ENCODE results near the gene MUC20.
"Not testable (repeated sequence)": the region's sequence is repeated elsewhere in the genome, so short reads cannot be mapped to it uniquely, and the experiment has no call there.

Gene MUC20

DNA sequence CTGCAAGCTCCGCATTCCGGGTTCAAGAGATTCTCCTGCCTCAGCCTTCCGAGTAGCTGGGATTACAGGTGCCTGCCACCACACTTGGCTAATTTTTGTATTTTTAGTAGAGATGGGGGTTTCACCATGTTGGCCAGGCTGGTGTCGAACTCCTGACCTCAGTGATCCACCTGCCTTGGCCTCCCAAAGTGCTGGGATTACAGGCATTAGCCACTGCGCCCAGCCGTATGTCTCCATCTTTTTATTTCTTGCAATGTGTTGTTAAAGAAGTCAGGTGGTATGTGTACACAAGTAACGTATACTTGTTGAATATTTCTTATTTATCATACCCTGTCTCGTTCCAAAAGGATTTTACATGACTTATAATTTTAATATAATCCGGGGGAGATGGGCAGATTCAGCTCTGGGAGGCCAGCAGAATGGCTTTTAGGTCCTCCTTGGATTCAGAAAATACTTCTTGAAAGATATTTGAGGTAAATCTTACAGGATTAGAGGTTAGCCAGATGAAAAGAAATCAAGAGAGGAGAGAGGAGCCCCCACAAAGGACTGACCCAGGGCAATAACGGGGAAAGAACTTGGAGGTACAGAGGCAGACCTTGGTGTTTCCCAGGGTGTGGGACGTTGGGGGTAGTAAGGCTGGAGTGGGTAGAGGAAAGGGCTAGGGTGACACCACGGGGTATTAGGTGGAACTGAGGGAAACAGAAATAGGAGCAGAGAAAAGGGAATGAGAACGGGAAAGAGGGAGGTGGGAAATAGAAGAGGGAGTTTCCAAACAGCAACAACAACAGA lies 27.2 kb upstream of the MUC20 start:
- no peak for DNase-seq (ENCODE audit: low read depth in 2 of 2)

DNA sequence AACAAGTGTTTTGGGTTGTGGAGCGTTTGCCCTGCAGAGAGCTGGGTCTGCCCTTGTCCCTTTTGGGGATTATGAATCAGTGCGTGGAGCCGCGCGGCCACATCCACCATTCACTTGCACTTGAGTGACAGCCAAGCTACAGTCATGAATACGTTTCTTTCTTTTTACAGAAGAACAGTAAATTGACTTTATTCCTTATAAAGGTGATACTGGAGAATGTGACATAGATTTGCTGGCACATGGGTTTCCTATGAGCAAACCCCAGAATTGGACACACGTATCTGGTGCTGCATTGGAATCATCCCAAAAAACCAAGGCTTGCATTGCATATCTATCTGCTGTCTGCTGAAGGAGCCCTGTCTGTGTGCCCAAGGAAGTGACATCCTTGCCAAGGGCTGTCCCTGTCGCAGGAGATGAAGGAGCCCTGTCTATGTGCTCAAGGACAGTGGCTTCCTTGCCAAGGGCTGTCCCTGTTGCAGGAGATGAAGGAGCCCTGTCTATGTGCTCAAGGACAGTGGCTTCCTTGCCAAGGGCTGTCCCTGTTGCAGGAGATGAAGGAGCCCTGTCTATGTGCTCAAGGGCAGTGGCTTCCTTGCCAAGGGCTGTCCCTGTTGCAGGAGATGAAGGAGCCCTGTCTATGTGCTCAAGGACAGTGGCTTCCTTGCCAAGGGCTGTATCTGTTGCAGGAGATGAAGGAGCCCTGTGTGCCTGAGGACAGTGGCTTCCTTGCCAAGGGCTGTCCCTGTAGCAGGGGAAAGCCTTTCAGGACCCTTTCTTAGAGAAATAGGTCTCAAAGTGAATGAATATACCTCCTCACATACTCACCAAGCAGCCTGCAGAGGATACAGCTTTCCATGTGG lies 26.3 kb upstream of the MUC20 start:
- DNase-seq (ENCODE audit: low read depth in 2 of 2), result not testable (repeated sequence)

DNA sequence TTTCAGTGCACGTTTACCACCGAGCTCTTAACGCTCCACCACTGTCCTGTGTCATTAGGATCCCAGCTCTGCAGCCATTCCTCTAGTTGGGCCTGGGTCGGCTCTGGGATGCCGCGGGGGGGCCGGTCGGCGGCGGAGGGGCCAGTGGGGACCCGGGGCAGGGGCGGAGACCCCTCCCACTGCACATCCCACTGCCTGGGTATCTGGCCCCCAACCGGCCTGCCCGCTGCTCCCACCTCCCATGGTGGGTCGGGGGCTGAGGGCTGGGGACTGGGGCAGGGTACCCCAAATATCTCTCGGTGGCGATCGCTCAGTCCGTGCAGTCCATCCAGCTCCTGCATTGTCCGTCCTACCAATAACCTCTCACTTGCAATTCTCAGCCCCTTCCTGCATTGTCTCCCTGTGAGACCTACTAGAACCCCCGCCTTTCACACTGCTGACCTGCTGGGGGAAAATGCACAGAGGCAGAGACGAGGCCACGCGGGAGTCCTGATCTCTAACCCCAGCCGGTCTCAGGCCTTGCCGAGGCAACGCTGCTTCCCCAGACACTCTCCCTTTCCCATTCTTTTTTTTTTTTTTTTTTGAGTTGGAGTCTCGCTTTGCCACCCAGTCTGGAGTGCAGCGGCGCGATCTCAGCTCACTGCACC lies 24.0 kb upstream of the MUC20 start:
- DNase-seq (ENCODE audit: low read depth in 2 of 2), result no peak

DNA sequence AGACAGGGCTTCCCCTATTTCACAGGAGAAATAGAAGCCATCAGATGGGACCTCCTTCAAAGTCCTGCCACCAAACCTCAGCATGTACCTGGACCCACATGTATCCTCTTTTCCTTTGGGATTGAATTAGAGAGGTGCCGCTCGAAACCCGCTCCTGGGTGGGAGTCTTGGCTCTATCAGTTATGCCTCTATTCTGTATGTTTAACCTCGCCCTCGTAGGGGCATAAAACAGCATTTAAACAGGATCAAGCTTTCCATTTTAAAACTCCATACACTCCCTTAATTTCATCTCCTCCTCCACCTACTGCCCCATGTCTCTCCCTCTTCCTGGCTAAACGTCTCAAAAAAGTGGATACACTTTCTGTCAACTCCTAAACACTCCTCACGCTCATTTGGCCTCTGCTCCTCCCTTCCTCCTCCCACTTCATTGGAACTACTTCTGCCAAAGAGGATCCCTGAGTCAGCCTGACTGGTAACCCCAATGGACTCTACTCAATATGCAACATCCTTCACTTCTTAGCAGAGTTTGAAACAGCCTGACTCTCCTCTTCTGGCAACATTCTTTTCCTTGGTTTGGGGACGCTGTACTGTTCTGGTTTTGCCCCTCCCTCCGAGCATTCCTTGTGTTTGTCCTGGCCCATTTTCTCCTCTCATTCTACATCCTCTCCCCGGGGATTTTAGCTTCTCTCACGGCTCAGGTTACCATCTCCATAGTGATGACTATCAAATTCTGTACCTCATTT lies 23.0 kb upstream of the MUC20 start:
- DNase-seq (ENCODE audit: low read depth in 2 of 2), result peak; percentile 40 to 53

DNA sequence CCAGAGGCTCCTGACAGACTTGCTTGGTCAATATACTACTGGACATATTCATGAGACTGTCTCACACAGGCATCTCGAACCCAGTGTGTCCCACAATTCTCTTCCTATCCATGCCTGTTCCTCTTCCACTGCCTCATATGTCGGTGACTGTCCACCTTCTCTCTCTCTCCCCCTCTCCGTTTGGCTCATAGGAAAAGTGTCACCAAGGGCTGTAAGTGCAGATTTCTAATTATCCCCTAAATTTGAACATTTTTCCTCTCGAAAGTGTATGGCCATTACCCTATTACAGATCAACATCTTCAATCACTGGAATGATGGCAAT lies 22.5 kb upstream of the MUC20 start:
- no peak for DNase-seq (ENCODE audit: low read depth in 2 of 2)

DNA sequence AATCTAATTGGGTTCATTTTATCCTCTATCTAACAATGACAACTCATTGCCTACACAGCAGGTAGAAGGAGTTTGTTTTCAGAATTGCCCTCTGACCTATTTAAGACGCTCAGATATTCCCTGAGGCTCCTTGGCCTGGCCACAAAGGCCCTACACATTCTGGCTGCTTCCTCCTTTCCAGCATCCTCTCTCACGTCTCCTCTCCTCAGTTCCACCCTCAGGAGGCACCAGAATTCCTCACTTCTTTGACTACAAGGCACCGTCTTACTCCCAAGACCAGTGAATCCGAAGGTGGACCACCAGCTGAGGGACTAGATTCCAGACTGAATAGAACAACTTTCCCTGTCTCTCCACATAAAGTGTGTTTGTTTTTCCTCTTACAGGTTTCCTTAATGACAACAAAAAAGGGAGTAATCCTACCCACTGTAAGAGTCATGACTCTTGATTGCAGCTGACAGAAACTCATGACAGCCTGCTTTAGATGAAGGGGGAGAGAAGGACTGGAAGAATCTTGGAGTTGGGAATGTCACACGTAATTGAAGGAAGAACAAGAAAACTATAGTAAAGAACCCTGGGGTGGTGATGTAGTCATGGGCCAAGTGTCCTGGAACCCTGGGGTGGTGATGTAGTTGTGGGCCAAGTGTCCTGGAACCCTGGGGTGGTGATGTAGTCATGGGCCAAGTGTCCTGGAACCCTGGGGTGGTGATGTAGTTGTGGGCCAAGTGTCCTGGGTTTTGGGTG lies 22.0 kb upstream of the MUC20 start:
- no peak for DNase-seq (ENCODE audit: low read depth in 2 of 2)

DNA sequence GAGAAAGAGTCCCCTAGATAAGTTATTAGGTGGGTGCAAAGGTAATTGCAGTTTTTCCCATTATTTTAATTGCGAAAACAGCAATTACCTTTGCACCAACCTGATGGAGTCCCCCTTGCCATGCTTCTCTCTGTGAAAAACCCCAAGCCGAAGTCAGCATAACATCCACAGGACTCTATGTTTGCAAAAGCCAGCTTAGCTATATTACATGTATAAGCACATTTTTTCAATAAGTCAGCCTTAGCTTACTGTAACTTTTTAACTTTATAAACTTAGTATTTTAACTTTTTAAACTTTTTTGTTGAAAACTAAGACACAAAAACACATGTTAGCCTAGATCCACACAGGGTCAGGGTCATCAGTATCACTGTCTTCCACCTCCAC lies 21.4 kb upstream of the MUC20 start:
- DNase-seq (ENCODE audit: low read depth in 2 of 2), result no peak

DNA sequence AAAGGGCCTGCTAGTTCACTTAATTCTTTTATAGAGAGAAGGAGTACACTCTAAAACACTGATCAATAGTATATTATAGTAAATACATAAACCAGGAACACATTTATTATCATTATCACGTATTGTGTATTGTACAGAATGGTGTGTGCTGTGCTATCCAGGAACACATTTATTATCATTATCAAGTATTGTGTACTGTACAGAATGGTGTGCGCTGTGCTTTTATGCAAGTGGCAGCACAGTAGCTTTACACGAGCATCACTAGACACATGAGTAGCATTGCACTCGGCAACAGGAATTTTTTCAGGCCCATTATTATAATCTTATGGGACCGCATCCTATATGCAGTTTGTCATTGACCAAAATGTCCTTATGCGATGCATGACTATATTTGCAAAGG lies 20.9 kb upstream of the MUC20 start:
- no peak for DNase-seq (ENCODE audit: low read depth in 2 of 2)

DNA sequence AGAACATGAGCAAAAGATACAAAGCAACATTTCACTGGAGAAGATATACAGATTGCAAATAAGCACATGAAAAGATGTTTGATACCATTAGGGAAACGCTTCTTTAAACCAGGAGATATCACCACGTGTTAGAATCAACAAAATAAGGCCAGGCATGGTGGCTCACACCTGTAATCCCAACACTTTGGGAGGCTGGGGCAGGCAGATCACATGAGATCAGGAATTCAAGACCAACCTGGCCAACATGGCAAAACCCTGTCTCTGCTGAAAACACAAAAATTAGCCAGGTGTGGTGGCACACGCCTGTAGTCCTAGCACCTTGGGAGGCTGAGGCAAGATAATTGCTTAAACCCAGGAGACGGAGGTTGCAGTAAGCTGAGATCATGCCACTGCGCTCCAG lies 20.5 kb upstream of the MUC20 start:
- DNase-seq (ENCODE audit: low read depth in 2 of 2), result no peak

DNA sequence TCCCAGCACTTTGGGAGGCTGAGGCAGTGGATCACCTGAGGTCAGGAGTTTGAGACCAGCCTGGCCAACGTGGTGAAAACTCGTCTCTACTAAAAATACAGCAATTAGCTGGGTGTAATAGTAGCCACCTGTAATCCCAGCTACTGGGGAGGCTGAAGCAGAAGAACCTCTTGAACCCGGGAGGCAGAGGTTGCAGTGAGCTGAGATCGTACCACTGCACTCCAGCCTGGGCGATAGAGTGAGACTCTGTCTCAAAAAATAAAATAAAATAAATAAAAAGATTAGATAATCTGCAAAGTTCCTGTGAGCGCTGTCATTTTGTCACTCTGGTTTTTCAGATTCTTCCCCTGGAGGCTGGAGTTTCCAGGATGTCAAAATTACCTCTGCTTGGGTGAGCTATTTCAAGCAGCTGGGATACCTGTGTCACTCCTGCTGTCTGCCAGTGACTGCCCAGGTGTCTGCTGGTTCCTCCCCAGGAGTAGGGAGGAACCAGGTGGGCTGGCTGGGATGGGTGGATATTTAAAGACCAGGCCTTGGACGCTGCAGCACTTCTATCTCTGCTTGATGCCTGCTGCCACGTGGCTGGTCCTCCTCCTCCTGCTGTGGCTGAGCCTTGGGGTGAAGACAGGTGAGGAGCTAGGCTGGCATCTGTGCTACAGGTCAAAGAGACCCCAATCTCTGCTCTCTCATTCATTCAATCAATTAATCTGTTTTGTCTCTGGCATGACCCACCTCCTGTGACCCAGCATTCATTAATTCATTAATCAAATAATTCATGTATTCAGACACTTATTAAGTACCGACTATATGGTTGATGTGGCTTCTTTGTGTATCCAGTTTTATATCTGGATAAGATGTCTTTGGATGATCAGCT lies 19.5 kb upstream of the MUC20 start:
- DNase-seq (ENCODE audit: low read depth in 2 of 2), result no peak

DNA sequence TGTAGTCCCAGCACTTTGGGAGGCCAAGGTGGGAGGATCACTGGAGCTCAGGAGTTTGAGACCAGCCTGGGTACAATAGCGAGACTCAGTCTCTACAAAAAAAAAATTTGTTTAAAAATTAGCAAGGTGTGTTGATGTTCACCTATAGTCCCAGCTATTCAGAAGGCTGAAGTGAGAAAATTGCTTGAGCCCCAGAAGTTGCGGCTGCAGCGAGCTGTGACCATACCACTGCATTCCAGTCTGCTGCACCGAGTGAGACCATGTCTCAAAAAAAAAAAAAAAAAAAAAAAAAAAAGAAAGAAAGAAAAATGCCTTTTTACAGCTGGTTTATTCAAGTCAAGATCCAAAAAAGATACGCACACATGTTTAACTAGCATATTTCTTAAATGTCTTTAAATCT lies 17.0 kb upstream of the MUC20 start:
- DNase-seq (ENCODE audit: low read depth in 2 of 2), result no peak

DNA sequence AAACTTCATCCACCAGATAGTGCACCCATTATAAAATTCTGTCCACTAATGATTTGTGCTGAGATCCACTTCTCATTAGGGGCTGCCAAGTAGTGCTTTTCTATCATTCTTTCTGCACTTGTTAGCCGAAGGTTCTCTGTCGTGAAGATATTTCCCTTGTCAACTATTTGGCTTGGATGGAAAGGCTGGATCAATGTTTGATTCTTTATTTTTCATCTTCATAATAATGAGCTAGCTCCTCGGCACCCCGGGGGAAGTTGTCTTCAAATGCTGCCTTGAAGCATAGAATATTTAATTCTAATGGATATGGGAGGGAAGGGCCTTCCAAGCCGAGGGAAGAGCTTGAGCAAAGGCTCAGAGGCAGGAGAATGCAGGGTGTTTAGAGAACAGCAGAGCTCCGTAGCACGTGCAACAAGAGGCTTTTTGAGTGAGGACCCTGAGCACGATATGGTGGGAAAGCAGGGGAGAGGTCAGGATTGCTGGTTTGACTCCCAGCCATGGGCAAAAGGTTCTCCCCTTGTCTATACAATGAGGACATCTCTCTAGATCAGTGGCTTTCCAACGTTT lies 16.3 kb upstream of the MUC20 start:
- no peak for DNase-seq (ENCODE audit: low read depth in 2 of 2)

DNA sequence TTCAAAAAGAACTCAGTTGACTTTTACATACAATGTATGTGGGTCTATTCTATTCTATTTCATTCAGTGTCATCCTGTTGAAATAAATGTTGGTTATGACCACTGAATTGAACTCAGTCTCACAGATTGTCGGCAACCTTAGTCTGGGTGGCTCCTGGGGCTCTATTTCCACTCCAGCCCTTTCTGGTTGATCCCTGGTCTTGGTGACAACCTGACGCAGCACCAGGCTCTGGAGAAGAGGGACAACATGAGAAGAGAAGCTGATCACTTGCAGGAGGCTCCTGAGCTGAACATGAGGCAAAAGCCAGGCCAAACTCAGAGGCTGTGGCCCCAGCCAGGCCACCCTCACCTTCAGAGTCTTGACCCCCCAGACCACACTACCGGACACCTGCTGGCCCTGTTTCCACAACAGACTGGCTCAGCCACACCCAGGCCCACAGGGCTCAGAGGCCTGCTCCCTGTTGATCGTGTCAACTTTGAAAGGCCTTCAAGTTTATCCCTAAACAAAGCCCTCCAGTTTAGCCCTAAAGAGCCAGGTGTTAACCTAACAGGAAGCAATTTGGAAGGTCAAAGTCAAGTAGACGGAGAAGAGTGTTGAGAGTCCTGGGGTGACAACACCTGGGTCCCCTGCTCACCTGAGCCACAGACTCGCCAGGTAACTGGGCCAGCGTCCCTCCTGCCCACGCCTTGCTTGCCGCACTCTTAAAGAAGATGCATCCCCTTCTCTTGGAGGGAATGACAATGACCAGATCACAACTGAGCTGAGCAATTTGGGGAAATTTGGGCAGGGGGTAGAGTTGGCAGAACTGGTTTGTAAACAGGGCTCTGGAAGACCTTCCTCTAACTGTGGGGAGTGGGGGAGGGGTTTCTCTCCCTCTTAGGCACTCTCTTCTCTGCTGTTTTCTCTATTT lies 15.4 kb upstream of the MUC20 start:
- no peak for DNase-seq (ENCODE audit: low read depth in 2 of 2)

DNA sequence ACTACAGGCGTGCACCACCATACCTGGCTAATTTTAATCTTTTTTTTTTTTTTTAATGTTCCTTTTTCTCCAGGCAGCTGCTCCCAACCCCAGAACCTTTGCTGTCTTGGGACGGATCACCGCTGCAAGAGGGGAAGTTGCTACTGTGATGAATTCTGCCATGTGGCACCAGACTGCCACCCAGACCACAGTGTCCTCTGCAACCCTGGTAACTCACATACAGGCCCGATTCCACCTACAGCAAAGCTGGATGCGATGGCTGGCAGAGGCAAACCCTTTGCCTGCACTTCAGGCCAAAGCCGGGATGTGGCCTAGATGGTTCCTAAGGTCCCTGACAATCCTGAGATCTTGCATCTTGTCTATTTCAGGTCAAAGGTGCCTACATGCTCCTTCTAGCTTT lies 12.7 kb upstream of the MUC20 start:
- no peak for DNase-seq (ENCODE audit: low read depth in 2 of 2)

DNA sequence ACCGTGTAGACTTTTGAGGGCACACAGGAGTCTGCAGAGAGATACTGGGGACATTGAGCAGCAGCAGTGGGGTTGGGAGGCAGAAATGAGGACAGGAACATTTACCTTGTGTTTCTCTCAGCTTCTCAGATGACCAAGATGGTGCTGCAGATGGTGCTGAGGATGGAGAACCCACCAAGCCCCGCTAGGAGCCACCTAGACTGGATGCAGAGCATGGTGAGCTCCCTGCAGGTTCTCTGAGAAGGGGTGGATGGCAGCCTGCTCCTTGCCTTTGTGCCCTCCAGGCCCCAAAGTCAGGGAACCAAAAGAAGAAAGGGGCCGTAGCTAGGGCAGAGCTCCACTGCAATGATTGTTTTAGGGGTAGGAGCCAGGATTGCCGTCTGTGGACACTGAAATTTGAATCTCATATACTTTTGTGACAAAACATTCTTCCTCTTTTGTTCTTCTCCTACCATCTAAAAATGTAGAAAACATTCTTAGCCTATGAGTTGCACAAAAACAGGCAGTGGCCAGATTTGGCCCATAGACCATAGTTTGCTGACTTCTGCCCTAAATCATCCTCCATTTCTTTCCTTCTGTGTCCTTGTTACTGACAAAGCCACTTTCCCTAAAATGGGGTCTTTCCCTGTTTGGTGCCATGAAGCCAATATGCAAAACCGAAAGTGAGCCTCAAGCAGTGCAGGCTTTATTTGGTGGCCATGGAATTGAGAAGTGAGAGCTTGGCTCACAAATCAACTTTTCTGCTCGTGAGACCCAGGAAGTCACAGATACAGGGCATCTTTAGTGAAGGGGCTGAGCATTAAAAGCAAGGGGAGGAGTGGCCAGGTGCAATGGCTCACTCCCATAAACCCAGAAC lies 11.9 kb upstream of the MUC20 start:
- no peak for DNase-seq (ENCODE audit: low read depth in 2 of 2)

DNA sequence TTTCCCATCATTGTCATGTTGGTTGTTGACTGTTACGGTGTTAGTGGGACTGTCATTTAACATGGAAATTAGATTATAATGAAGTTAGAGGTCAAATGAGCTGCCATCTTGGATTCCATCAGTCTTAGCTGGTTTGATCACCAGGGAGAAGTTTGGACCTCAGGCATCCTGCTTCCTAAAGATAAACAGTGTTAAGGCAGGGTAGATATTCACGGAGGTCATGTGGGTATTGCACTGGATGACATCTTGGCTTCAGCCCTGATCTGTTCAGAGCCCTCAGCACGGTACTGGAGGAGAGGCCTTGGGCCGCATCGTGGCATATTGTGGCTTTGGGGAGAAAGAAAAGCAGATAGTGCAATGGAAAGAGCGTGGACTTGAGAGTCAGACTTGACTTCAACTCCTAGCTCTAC lies 11.1 kb upstream of the MUC20 start:
- no peak for DNase-seq (ENCODE audit: low read depth in 2 of 2)

DNA sequence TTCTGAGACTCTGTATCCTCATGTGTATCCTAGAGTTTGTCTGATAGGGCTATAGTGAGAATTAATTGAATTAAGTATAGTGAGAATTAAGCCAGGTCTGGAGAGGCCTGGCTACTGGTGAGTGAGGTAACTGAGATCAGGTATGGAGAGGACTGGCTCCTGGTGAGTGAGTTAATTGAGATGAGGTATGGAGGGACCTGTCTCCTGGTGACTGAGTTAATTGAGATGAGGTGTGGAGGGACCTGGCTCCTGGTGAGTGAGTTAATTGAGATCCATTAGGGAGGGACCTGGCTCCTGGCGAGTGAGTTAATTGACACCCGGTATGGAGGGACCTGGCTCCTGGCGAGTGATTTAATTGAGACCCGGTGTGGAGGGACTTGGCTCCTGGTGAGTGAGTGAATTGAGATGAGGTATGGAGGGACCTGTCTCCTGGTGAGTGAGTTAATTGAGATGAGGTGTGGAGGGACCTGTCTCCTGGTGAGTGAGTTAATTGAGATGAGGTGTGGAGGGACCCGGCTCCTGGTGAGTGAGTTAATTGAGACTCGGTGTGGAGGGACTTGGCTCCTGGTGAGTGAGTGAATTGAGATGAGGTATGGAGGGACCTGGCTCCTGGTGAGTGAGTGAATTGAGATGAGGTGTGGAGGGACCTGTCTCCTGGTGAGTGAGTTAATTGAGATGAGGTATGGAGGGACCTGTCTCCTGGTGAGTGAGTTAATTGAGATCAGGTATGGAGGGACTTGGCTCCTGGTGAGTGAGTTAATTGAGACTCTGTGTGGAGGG lies 10.5 kb upstream of the MUC20 start:
- DNase-seq (ENCODE audit: low read depth in 2 of 2), result not testable (repeated sequence)

Measured in fibroblast of skin of left biceps (primary cell).